ENCODE data around the gene CAMK4. TPM values are rescaled to one million over a fixed set of nuclear protein-coding genes. Genes with fewer than 3 reads are reported as not detected.

Gene CAMK4
- total RNA-seq, 1 experiment from 2014 or later = 10.6 TPM

GRCh38 chr5:111364992-111365391 is 140.8 kb downstream of the CAMK4 start:
- no peak for DNase-seq (ENCODE audit: low spot score)
- H3K27me3 Mint-ChIP-seq (ENCODE audit: low read depth) = no peaks in the 10 kb centered on the region
- H3K27ac Mint-ChIP-seq = no peak overlapping the region

GRCh38 chr5:111366388-111366787 is 142.2 kb downstream of the CAMK4 start:
- ATAC-seq (no peak), DNase-seq (ENCODE audit: low spot score) (no peak)
- POLR2A ChIA-PET = no interaction called here
- no peak overlapping the region for H3K27ac Mint-ChIP-seq
- no peak for TF ChIP-seq FOXP4 (CRISPR knock-in tag; IDR thresholded peaks at IDR 0.05)
- TF ChIP-seq GRHL2 (CRISPR knock-in tag; IDR thresholded peaks at IDR 0.05; ENCODE audit: insufficient replicate concordance, severe bottlenecking) = no peak
- no peak for TF ChIP-seq CBFB (CRISPR knock-in tag; IDR thresholded peaks at IDR 0.05; ENCODE audit: low read depth)
- TF ChIP-seq NFYB (CRISPR knock-in tag; conservative IDR thresholded peaks at IDR 0.05; ENCODE audit: low read depth) = no peak
- no peak for TF ChIP-seq E2F4 (CRISPR knock-in tag; IDR thresholded peaks at IDR 0.05; ENCODE audit: borderline replicate concordance, low read depth)
- TF ChIP-seq TEAD4 (CRISPR knock-in tag; IDR thresholded peaks at IDR 0.05) = no peak
- no peak for TF ChIP-seq HMGA2 (CRISPR knock-in tag; IDR thresholded peaks at IDR 0.05)
- TF ChIP-seq GTF2I (CRISPR knock-in tag; conservative IDR thresholded peaks at IDR 0.05) = no peak
- no peak for TF ChIP-seq ARID4B (CRISPR knock-in tag; IDR thresholded peaks at IDR 0.05; ENCODE audit: borderline replicate concordance)
- no peak for TF ChIP-seq ZNF219 (CRISPR knock-in tag; IDR thresholded peaks at IDR 0.05; ENCODE audit: borderline replicate concordance)
- no peak overlapping the region for H3K4me3 Mint-ChIP-seq
- peaks cover 4% of the 10 kb centered on the region for H3K9me3 Mint-ChIP-seq
- no peaks in the 10 kb centered on the region for H3K27me3 Mint-ChIP-seq (ENCODE audit: low read depth)
- H3K4me1 Mint-ChIP-seq = 0 out of 2 replicates have a peak, but pooled peaks cover 2% of the 10 kb centered on the region
- CTCF ChIA-PET = interaction anchor here (1.6 kb wide), 1 partner anchor 95 kb away, joined by 3 read pairs; no protein-coding TSS in a partner anchor
- no peaks in the 10 kb centered on the region for H3K36me3 Mint-ChIP-seq

More at GRCh38 chr5:111364992-111365391, 140.8 kb downstream of the CAMK4 start:
- ATAC-seq = peak; percentile 69; the same call in 1 of the 2 replicates
- Mint-ChIP-seq H3K36me3 (no peaks in the 10 kb centered on the region), H3K9me3 (peaks cover 4% of the 10 kb centered on the region), H3K4me1 (0 out of 2 replicates have a peak, but pooled peaks cover 2% of the 10 kb centered on the region), H3K4me3 (no peak overlapping the region)
- CTCF ChIA-PET = no interaction called here
- no peak for TF ChIP-seq RORB (CRISPR knock-in tag; IDR thresholded peaks at IDR 0.05)
- TF ChIP-seq SMAD4 (CRISPR knock-in tag; IDR thresholded peaks at IDR 0.05) = no peak
- POLR2A ChIA-PET = no interaction called here

- CTCF ChIA-PET = interaction anchor here (1.6 kb wide), 1 partner anchor 94 kb away, joined by 3 read pairs; no protein-coding TSS in a partner anchor
- TF ChIP-seq HMGA2 (CRISPR knock-in tag; IDR thresholded peaks at IDR 0.05) (no peak), USF2 (CRISPR knock-in tag; IDR thresholded peaks at IDR 0.05) (no peak), ZNF423 (CRISPR knock-in tag; IDR thresholded peaks at IDR 0.05) (no peak), ZNF138 (CRISPR knock-in tag; conservative IDR thresholded peaks at IDR 0.05) (no peak), NR1H2 (CRISPR knock-in tag; IDR thresholded peaks at IDR 0.05) (no peak), FOXJ3 (CRISPR knock-in tag; IDR thresholded peaks at IDR 0.05; ENCODE audit: borderline replicate concordance) (no peak)
- ATAC-seq = no peak
- Mint-ChIP-seq H3K27me3 (ENCODE audit: low read depth) (no peaks in the 10 kb centered on the region), H3K9me3 (peaks cover 4% of the 10 kb centered on the region), H3K36me3 (no peaks in the 10 kb centered on the region), H3K4me3 (no peak overlapping the region), H3K4me1 (0 out of 2 replicates have a peak, but pooled peaks cover 2% of the 10 kb centered on the region), H3K27ac (no peak overlapping the region)
- DNase-seq (ENCODE audit: low spot score) = no peak
- POLR2A ChIA-PET = no interaction called here
Measured at GRCh38 chr5:111367115-111367514, 142.9 kb downstream of the CAMK4 start.
